ENCODE measurements around the gene ZC3H15.
"Not testable (repeated sequence)": the region's sequence is repeated elsewhere in the genome, so short reads cannot be mapped to it uniquely, and the experiment has no call there.

ZC3H15 gene

GRCh38 chr2:186485871-186486650, at the start of gene ZC3H15:
TSS of gene ZC3H15 (plus strand) at chr2:186486260. CDS start at chr2:186486383, 123 bp downstream.
- TF ChIP-seq CTCF (IDR thresholded peaks at IDR 0.05; ENCODE audit: extremely low read depth, missing control alignments) = no peak
- DNase-seq (ENCODE audit: low spot score) = peak; percentile 93

GRCh38 chr2:186437719-186438118, 48.3 kb upstream of the ZC3H15 start:
- no peak for TF ChIP-seq CTCF (IDR thresholded peaks at IDR 0.05; ENCODE audit: extremely low read depth, missing control alignments)
- no peak for DNase-seq (ENCODE audit: low spot score)

- DNase-seq (ENCODE audit: low spot score) = not testable (repeated sequence)
These were observed 46.4 kb upstream of the ZC3H15 start for GRCh38 chr2:186439673-186440095.

- TF ChIP-seq CTCF (IDR thresholded peaks at IDR 0.05; ENCODE audit: extremely low read depth, missing control alignments) = no peak
- no peak for DNase-seq (ENCODE audit: low spot score)
These were observed 45.6 kb upstream of the ZC3H15 start for GRCh38 chr2:186440506-186440905.

GRCh38 chr2:186442885-186443284, 43.2 kb upstream of the ZC3H15 start:
- no peak for TF ChIP-seq CTCF (IDR thresholded peaks at IDR 0.05; ENCODE audit: extremely low read depth, missing control alignments)
- no peak for DNase-seq (ENCODE audit: low spot score)

GRCh38 chr2:186443851-186444250, 42.2 kb upstream of the ZC3H15 start:
- TF ChIP-seq CTCF (IDR thresholded peaks at IDR 0.05; ENCODE audit: extremely low read depth, missing control alignments) = no peak

GRCh38 chr2:186445506-186445905, 40.6 kb upstream of the ZC3H15 start:
- TF ChIP-seq CTCF (IDR thresholded peaks at IDR 0.05; ENCODE audit: extremely low read depth, missing control alignments) = no peak
- no peak for DNase-seq (ENCODE audit: low spot score)

More at GRCh38 chr2:186443851-186444250, 42.2 kb upstream of the ZC3H15 start:
- DNase-seq (ENCODE audit: low spot score) = no peak

- TF ChIP-seq CTCF (IDR thresholded peaks at IDR 0.05; ENCODE audit: extremely low read depth, missing control alignments) = no peak
These were observed 30.4 kb upstream of the ZC3H15 start for GRCh38 chr2:186455613-186456012.

More at GRCh38 chr2:186455613-186456012, 30.4 kb upstream of the ZC3H15 start:
- DNase-seq (ENCODE audit: low spot score) = no peak

Data from GM20000 (cell line).